B cell (primary cell): ENCODE data around the gene KRTAP4-11.

ENCODE experiments used
- CTCF ChIP-seq: fragments of 200-600 bp; IDR thresholded peaks from one replicate; pipeline ENCODE4 v1.8.0; 2022; ENCODE audit warnings: antibody characterized with exemption, mild to moderate bottlenecking
- EZH2 ChIP-seq: IDR thresholded peaks from 2 replicates; pipeline ENCODE4 v1.6.1; 2012; ENCODE audit warnings: borderline replicate concordance, low read depth, mild to moderate bottlenecking, moderate library complexity, low read length; ENCODE audit not compliant: insufficient read depth, poor library complexity, severe bottlenecking

GRCh38 chr17:41153856-41154255, 35.7 kb upstream of the KRTAP4-11 start:
- no peak for TF ChIP-seq CTCF
- no peak for TF ChIP-seq EZH2
